ENCODE results near the gene FIGN. TPM values are rescaled to one million over a fixed set of nuclear protein-coding genes. Genes with fewer than 3 reads are reported as not detected.
A peak's percentile ranks its signal among the peaks of the same experiment; 100 is the strongest.

The FIGN gene
- total RNA-seq, 1 experiment from 2014 or later, result 19.4 TPM

DNA sequence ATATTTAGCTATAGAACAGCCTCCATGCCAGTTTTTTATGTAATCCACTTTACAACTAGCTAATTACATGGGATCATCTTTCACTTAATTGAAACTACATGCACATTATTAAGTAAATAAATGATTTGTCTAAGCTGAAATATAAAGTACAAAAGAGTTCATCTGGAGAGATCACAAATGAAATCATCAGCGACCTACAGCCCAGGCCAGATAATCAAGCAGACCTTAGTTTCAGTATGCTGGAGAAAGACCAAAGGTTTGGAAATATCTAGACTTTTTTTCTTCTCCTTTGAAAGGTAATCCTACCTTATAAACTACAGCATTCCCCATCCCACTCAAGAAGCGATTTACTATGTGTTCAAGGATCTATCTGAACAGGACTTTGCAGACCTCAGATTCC is 26.5 kb downstream of the FIGN start (continued):
- no peak for TF ChIP-seq PREB (CRISPR knock-in tag; IDR thresholded peaks at IDR 0.05; ENCODE audit: borderline replicate concordance)
- TF ChIP-seq ATF1 (CRISPR knock-in tag; IDR thresholded peaks at IDR 0.05), result no peak
- no peak for TF ChIP-seq HMGA2 (CRISPR knock-in tag; IDR thresholded peaks at IDR 0.05)

DNA sequence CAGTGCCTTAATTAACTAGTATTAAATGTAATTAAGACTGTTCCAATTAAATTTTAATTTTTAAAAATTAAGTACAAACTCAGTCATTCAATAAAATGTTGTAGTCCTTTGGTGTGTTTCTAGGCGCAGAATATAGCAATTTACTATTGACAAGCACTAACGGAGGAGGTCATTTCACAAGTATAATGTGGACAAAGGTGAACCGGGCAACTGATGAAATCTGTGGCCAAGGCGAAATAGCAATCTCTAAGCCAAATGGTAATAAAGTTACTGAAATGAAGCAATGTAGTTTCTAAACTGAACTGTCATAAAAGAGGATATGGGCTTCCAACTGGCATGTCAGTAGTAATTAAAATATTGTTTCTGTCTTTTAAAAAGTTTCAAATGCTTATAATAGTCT is 27.5 kb downstream of the FIGN start:
- H3K4me3 Mint-ChIP-seq, result no peak overlapping the region

DNA sequence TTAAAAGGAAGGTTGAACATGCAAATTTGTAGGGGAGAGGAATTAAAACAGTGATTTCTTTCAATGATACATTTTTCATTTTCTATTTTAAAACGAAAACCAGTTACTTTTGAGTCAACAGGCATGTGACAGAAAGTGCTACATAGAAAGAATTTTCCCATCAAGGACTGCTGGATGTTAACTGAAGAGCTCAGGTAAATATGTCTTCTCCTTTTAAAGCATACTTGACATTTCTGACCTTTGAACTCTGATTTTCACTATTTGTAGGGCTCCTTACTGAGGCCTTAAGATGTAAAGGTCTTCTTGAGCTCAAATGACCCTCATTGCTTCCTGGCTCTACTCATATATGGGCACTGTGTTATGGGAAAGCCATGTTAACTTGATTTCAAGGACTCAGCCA is 32.4 kb downstream of the FIGN start:
- ATAC-seq, result no peak
- Mint-ChIP-seq H3K4me3 (no peak overlapping the region), H3K4me1 (peaks cover 54% of the 10 kb centered on the region), H3K27me3 (ENCODE audit: low read depth) (no peaks in the 10 kb centered on the region), H3K9me3 (no peaks in the 10 kb centered on the region), H3K36me3 (no peaks in the 10 kb centered on the region), H3K27ac (peak overlapping the region; percentile 81)
- POLR2A ChIA-PET, result interaction anchor here (0.6 kb wide), 1 partner anchor 1706 kb away, joined by 3 read pairs; no protein-coding TSS in a partner anchor
- TF ChIP-seq CBFB (CRISPR knock-in tag; IDR thresholded peaks at IDR 0.05; ENCODE audit: low read depth) (no peak), ZNF219 (CRISPR knock-in tag; IDR thresholded peaks at IDR 0.05; ENCODE audit: borderline replicate concordance) (no peak), GABPB1 (CRISPR knock-in tag; IDR thresholded peaks at IDR 0.05) (no peak), ZNF671 (CRISPR knock-in tag; IDR thresholded peaks at IDR 0.05) (no peak), ZNF423 (CRISPR knock-in tag; IDR thresholded peaks at IDR 0.05) (no peak), GTF2I (CRISPR knock-in tag; conservative IDR thresholded peaks at IDR 0.05) (no peak), NR2C2 (CRISPR knock-in tag; IDR thresholded peaks at IDR 0.05) (no peak), OVOL2 (CRISPR knock-in tag; IDR thresholded peaks at IDR 0.05; ENCODE audit: borderline replicate concordance) (no peak), CREB1 (CRISPR knock-in tag; IDR thresholded peaks at IDR 0.05) (no peak), TP53 (CRISPR knock-in tag; IDR thresholded peaks at IDR 0.05) (no peak), ZNF263 (CRISPR knock-in tag; IDR thresholded peaks at IDR 0.05; ENCODE audit: low read depth) (no peak), SMAD3 (CRISPR knock-in tag; IDR thresholded peaks at IDR 0.05; ENCODE audit: borderline replicate concordance) (no peak), SP1 (CRISPR knock-in tag; conservative IDR thresholded peaks at IDR 0.05) (no peak)
- TF ChIP-seq, protein P1, sequence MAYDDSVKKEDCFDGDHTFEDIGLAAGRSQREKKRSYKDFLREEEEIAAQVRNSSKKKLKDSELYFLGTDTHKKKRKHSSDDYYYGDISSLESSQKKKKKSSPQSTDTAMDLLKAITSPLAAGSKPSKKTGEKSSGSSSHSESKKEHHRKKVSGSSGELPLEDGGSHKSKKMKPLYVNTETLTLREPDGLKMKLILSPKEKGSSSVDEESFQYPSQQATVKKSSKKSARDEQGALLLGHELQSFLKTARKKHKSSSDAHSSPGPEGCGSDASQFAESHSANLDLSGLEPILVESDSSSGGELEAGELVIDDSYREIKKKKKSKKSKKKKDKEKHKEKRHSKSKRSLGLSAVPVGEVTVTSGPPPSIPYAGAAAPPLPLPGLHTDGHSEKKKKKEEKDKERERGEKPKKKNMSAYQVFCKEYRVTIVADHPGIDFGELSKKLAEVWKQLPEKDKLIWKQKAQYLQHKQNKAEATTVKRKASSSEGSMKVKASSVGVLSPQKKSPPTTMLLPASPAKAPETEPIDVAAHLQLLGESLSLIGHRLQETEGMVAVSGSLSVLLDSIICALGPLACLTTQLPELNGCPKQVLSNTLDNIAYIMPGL (CRISPR knock-in tag; IDR thresholded peaks at IDR 0.05), result no peak
- no peak for DNase-seq (ENCODE audit: low spot score)
- CTCF ChIA-PET, result interaction anchor here (0.6 to 0.9 kb wide), 2 partner anchors 35 to 175 kb away, joined by 3 read pairs; no protein-coding TSS in a partner anchor

More for the DNA sequence above, 27.5 kb downstream of the FIGN start:
- CTCF ChIA-PET, result no interaction called here
- POLR2A ChIA-PET, result no interaction called here
- Mint-ChIP-seq H3K4me1 (peaks cover 24% of the 10 kb centered on the region), H3K27ac (no peak overlapping the region), H3K9me3 (no peaks in the 10 kb centered on the region), H3K27me3 (ENCODE audit: low read depth) (no peaks in the 10 kb centered on the region), H3K36me3 (no peaks in the 10 kb centered on the region)
- DNase-seq (ENCODE audit: low spot score) (no peak), ATAC-seq (no peak)
- TF ChIP-seq GRHL2 (CRISPR knock-in tag; IDR thresholded peaks at IDR 0.05; ENCODE audit: insufficient replicate concordance, severe bottlenecking), result no peak
- no peak for TF ChIP-seq E2F5 (CRISPR knock-in tag; IDR thresholded peaks at IDR 0.05)
- no peak for TF ChIP-seq HMGA2 (CRISPR knock-in tag; IDR thresholded peaks at IDR 0.05)
- TF ChIP-seq USF1 (CRISPR knock-in tag; IDR thresholded peaks at IDR 0.05), result no peak
- TF ChIP-seq ETV6 (CRISPR knock-in tag; IDR thresholded peaks at IDR 0.05), result no peak
- TF ChIP-seq, protein P1 (CRISPR knock-in tag; IDR thresholded peaks at IDR 0.05), result no peak
- TF ChIP-seq FOXP1 (CRISPR knock-in tag; IDR thresholded peaks at IDR 0.05; ENCODE audit: borderline replicate concordance), result no peak
